Stimulated activated CD8-positive, alpha-beta memory T cell treated with anti-CD3 and anti-CD28 coated beads, Interleukin-7, amount 100 ng/mL, for 48 hours (primary cell): Measurements from ENCODE around the gene RGPD8.
"Not testable (repeated sequence)": the region's sequence is repeated elsewhere in the genome, so short reads cannot be mapped to it uniquely, and the experiment has no call there.

Experiments used
- DNase-seq, 2 donors: peaks; one replicate each; pipeline ENCODE4 v3.0.0-alpha.2; 2020; ENCODE audit warnings: low read depth in 1 of 2; ENCODE audit errors: extremely low read depth in 1 of 2

The RGPD8 gene

GRCh38 chr2:112433480-112433879 is at the start of gene RGPD8:
Gene RGPD8 (minus strand): TSS chr2:112433645. CDS start chr2:112433453, 192 bp downstream.
- peak; percentile 69 to 76 for DNase-seq

- no peak for DNase-seq
Measured at GRCh38 chr2:112483042-112483473, 49.6 kb upstream of the RGPD8 start.

DNA sequence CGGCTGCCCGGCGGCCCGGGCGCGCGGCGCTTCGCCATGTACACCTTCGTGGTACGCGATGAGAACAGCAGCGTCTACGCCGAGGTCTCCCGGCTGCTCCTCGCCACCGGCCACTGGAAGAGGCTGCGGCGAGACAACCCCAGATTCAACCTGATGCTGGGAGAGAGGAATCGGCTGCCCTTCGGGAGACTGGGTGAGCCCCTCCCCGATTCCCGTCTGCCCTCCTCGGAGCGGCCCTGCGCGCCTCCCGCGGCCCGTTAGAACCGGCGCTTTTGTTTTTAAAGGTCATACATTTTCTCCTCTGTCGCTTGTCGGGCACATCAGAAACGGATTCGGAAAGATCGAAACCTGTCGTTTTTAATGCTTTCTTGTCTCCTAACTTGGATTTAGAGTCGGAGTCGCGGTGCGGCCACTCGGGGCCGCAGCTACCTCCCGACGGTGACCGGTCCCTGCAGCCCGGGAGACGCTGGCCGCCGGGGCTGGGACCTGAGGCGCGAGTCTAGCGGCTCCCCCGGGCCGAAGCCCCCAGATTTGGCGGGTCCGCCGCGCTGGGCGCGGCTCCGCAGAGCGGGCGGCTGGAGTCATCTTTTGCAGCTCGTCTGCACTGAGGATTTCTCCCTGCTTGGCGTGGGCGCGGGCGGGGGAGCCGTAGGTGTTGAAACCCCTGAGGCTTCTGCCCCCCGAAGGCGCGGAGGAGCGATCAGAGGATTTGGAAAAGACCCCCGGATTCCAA is 49.0 kb upstream of the RGPD8 start:
- DNase-seq, result no peak

DNA sequence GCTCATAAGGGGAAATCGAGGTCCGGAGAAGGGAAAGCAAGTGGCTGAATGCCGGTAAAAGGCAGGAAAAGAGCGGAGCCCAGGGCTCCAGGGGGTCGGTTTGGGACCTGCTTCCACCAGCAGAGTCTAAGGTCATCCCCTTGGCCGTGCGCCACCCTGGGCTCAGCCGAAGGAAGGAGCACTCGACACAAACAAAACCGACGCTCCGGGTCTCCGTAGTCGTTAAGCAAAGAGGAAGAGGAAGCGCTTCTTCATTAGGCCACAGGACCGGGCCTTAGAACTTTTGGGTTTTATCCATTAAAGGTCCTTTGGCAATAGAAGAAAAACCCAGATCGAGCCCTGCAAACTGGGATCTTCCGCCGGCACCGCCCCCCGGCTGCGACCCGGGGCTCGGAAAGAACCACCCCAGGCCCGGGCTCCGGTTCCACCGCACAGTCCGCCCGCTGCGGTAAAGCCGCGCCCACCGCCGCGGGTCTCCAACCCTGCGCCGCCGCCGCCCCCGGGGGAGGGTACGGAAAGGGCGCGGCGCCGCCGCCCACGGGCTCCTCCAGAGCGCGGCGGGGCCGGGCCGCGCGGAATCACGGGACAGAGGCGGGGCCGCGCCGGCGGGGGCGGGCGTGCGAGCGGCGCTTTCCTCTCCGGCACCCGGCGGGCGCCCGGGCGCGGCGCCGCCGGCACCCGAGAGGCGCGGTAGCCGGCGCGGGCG is 48.2 kb upstream of the RGPD8 start, which contains the start of gene TTL:
Gene TTL, plus strand, starts transcription at position 629 of the 706 bp plus-strand sequence. CDS start 189 bp downstream, outside the sequence.
- peak; percentile 54 to 58 for DNase-seq

GRCh38 chr2:112481050-112481527 is 47.6 kb upstream of the RGPD8 start:
- peak; percentile 62 to 76 for DNase-seq

- DNase-seq, result no peak
Measured at GRCh38 chr2:112480530-112481049, 47.1 kb upstream of the RGPD8 start.

DNA sequence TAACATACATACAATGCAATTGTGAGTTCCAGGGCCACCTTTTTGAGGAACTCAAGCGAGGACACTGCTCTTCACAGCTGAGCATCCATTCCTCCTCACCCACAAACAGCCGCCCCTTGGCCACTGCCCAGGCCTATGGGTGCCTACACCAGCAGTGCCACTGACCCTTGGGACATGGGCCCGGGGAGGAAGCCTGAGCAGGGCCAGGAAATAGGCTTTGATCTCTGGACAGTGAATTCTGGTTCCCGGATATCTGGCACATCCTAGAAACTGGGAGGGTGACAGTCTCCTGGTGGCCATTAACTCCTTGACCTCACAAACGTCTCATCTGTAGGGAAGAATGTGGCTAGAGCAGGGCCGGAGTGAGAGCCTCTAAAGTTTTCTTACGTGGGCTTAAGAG is 43.0 kb upstream of the RGPD8 start:
- no peak for DNase-seq

DNA sequence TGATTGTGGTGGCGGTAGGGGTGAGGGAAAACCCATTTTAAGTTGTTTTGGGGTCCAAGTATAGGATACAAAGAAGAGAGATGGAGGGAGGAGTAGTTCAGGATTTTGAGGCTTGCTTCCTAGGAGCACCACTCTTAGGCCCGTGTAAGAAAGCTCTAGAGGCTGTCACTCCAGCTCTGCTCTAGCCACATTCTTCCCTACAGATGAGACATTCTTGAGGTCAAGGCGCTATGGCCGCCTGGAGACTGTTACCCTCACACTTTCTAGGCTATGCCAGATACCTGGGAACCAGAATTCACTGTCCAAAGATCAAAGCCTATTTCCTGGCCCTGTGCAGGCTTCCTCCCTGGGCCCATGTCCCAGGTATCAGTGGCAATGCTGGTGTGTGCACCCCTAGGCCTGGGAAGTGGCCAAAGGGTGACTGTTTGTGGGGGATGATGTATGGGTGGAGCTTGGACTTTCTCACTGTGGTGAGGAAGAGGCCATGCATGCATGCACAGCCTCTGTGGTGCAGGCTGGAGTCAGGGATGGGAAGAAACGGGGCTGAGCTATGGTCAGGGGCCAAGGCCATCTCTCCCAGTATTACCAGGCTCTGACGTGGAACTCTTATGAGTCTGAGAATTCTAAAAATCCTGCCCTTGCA is 41.5 kb upstream of the RGPD8 start:
- no peak for DNase-seq

- DNase-seq, result no peak
Measured at GRCh38 chr2:112472547-112473263, 39.3 kb upstream of the RGPD8 start.

GRCh38 chr2:112465382-112465781 is 31.9 kb upstream of the RGPD8 start:
- no peak for DNase-seq

- no peak for DNase-seq
Measured at GRCh38 chr2:112463256-112463655, 29.8 kb upstream of the RGPD8 start.

DNA sequence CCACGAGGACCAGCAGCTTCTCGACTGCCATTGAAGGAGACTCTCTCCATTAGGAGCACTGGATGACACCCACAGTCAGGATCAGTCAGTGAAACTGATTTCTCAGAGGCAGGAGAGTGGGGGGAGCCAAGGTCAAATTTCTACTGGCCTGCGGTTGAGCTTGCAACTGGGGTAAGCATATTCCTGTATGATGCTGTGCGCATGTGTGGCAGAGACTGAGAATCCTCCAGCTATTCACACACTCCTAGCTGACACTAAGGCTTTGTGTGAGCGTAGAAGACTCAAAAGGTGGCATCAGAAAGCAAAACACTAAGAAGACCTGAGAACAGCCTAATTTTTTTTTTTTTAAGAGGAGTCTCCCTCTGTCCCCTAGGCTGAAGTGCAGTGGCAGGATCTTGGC is 28.7 kb upstream of the RGPD8 start:
- no peak for DNase-seq

GRCh38 chr2:112459372-112459771 is 25.9 kb upstream of the RGPD8 start:
- no peak for DNase-seq

DNA sequence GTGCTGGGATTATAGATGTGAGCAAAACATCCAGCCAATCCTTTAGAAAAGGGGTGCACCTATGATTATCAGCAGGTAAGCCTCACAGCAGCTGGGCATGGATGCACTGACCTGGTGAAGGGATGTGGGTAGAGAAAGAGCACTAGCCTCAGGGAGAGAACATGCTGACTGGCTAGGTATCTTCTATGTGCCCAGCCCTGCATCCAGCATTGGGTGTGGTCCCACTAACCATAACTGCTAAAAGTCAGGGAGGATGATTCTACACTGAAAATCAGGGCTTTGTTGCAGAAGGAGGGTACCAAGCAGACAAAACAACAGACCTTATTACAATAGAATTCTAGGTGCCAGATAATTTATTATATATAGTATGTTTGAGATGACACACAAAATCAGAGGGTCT is 21.1 kb upstream of the RGPD8 start:
- DNase-seq, result no peak

GRCh38 chr2:112451317-112451716 is 17.9 kb upstream of the RGPD8 start:
- no peak for DNase-seq

GRCh38 chr2:112449854-112450253 is 16.4 kb upstream of the RGPD8 start:
- no peak for DNase-seq

- DNase-seq, result not testable (repeated sequence)
Measured at GRCh38 chr2:112444256-112444655, 10.8 kb upstream of the RGPD8 start.

GRCh38 chr2:112438603-112439261 is 5.3 kb upstream of the RGPD8 start:
- DNase-seq, result not testable (repeated sequence)

DNA sequence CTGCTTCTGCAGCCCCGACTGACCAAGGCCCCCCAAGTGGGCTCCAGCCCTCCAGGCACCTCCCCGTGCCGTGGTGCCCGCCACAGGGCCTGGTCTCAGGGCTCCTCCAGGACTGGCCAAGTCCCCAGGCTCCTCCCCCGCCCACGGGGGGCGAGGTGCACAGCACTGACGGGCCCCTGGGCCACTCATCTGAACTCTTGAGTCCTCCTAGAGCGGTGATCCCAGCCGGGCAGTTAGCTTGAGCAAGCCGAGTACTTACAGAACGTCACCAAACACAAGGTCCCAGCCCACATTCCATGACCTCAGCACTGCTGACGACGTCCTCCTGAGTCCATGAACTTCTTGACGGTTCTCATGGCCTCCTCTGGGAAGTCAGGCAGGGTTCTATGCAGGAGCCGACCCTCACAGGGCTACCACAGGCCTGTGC is 4.0 kb upstream of the RGPD8 start:
- DNase-seq, result not testable (repeated sequence)

DNA sequence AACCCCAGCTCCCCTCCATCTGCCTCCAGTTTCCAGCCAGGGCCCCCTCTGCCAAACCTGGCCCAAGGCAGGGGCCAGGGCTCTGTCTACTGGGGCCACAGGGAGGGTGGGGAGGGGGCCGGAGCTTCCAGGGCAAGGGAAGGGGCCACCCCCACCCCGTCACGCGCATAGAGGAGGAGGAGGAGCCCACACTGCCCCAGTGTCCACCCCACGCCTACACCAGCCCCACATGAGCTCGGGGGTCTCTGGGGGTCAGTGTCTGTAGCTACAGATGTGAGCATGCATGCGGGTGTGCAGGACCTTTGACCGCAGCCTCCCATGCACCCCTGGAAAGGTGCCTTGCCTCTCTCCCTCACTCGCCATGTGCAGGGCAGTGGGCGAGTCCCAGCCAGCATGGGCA is 3.5 kb upstream of the RGPD8 start:
- DNase-seq, result not testable (repeated sequence)
